Activated gamma-delta T cell treated with anti-CD3 and anti-CD28 coated beads, Interleukin-2, amount 50 U/mL, for 16 hours (primary cell): ENCODE measurements around the gene MCCC2.
"Not testable (repeated sequence)": the region's sequence is repeated elsewhere in the genome, so short reads cannot be mapped to it uniquely, and the experiment has no call there.

Experiments
- DNase-seq: peaks from one replicate; pipeline ENCODE4 v3.0.0-alpha.2; 2020; ENCODE audit warnings: low read depth

The MCCC2 gene

DNA sequence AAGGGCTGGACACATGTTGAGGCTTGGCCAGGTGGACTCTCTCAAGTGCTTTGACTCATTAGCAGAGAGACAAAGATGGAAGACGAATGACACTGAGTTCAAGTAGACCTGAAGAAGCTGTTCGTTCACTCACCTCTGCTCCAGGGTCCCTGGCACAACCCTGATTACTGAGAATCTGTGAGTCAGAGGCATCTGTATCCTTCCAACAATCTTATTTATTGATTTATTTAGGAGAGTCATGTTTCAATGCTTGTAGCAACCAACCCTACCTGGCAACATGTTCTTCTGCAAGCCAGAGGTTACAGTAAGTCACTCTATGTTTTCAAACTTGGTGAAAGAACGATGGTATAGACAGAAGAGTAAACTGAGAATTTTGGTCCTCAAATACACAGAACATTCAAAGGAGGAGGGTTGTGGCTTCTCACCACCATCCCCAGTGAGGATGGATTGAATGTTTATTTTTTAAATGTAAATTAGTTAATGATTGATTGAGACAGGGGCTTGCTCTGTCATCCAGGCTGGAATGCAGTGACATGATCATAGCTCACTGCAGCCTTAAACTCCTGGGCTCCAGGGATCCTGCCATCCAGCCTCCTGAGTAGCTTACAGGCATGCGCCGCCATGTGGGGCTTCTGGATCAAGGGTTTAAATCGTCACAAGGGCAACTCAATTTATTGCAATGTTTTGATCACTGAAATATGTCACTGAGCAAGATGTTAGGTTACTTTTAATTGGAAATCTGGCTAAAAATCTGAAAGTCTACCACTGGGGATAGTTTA lies 76.2 kb downstream of the MCCC2 start:
- DNase-seq = no peak

DNA sequence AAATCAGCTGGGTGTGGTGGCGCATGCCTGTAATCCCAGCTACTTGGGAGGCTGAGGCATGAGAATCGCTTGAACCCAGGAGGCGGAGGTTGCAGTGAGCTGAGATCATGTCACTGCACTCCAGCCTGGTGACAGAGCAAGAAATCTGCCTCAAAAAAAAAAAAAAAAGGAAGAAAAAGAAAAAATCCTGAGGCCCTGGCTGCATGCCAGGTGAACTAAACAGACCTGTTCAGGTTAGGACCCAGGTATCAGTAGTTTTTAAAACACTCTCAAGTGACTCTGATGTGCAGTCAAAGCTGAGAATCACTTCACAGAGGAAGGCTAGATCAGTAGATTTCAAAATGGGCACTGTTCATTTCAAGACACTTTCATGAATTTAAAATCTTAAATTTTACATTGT lies 77.5 kb downstream of the MCCC2 start:
- not testable (repeated sequence) for DNase-seq

DNA sequence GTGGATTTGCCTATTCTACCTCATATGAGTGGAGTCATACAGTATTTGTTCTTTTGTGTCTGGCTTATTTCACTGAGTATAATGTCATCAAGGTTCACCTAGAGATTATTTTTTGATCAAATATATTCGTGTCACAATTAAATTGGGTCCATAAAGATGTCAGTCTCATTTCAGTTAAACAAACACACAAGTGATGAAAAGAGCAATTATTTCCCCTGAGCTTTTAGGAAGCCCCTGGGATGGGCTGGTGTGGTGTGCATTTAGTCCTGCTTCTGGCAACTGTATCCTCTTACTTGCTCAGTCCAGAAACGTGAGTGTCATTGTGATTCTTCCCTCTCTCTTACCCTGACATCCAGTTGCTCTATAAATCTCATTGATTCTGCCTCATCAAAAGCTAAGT lies 79.2 kb downstream of the MCCC2 start:
- no peak for DNase-seq

DNA sequence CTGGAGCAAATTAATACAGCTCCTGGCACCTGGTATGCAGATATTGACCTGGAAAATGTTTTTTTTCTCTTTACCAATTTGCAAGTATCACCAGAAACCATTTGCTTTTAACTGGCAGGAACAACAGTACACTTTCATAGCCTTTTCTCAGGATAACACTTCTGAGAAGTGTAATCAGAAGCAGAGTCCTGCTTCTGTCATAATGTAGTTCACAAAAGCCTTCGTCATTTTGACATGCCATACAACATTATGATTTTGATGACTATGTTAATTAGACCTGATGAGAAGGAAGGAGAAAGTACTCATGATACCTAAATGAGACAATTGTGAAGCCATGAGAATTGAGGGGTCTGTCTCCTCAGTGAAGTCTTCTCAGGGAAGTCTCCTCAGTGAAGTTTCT lies 90.8 kb downstream of the MCCC2 start:
- DNase-seq = no peak

DNA sequence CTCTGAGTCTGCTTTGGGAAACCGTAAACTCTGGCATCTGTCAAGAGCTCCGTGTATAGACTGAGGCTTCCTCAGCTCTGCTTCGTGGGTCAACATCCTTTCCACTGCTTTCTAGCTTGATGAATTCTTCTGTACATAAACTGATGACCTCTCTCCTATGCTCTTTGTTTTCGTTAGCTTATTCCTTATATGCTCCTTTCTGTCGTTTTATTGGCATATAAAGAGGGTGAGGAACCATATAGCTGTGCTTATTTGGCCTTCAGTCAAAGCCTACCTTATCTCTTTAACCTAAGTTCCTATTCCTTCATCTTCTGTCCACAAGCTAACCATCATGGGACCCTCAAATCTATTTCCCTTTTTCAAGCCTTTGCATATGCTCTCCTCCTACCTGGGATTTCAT lies 92.6 kb downstream of the MCCC2 start:
- DNase-seq = no peak

DNA sequence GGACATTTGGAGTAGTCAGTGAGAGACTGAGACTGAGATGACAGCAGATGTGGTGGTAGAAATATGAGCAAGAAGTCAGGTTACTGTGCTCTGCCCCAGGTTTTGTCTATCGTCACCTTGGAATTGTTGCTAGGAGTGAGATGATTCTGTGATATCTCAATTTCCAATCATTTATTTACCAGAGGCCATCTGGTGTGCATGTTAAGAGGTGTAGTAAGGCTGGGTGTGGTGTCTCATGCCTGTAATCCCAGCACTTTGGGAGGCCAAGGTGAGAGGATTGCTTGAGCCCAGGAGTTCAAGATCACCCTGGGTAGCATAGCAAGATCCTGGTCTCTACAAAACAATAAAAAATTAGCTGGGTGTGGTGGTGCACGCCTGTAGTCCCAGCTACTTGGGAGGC lies 93.4 kb downstream of the MCCC2 start:
- DNase-seq = no peak

DNA sequence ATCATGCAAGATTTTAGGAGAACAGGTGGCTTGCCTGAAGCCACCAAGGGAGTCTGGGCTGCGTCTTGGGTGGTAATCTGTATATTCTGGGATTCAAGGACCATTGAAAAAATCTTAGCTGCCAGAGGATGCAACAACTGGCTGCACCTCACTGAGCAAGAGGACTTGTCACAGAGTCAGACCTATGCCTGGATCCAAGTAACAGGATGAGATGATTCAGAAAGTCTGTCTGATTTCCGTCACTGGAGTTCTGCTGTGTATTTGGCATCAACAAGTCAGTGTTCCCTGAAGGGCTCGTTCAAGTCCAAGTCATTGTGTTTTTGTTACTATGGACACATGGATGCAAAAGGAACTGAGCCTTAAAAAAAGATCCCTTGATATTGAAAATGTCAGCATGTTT lies 94.2 kb downstream of the MCCC2 start:
- no peak for DNase-seq

DNA sequence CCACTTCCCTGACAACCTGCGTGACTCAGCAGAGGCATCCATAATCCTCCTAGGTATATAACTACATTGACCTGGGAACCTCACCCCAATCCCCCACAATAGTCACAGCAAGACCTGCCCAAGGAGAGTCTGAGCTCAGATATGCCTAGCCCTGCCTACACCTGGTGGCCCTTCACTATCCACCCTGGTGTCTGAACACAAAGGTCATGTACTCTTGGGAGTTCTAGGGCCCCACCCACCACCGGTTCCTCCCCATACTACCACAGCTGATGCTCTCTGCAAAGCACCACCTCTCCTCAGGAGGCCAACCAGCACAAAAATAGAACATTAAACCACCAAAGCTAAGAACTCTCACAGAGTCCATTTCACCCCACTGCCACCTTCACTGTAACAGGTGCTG lies 97.2 kb downstream of the MCCC2 start:
- no peak for DNase-seq

DNA sequence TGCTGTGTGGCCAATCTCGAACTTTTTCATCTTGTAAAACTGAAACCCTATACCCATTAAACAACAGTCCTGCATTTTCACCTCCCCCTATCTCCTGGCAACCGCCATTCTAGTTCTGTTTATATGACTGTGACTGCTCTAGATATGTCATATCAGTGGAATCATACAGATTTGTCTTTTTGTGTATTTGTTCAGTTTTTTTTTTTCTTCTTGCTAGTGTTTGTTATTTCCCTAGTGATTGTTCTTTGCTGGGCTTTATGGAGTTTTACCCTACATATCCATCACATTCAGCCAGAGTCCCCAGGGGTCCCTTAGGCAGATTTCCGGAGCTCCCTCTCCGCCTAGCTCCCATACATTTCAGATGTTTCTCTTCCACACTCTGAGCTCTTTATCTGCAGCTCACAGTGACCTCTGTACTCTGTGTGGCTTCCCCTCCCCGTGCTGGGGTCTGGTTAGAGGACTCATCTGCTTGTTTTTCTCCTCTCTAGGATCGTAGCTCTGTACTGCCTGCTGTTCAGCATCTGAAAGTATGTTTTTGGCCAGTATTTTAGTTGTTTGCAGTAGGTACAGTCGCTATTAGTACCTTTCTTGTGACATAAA lies 106.8 kb downstream of the MCCC2 start:
- no peak for DNase-seq

DNA sequence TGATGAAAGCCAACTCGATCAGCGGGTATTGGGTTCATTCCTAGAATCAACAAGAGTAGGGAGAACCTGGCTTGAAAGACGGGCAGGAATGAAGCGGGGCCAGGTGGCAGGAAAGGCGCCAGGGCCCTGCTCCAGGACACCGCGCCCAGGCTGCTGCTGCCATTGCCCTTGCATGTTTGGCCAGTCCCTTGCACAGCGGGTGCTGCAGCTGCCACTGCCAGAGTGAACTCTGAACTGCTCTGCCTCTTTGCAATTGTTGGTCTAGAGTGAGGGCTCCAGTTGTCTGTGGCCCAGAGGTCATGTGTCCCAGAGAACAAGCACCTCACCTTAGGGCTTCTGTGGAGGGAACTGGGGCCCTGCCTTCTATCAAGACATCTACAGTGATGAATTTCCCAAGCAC lies 107.9 kb downstream of the MCCC2 start:
- no peak for DNase-seq

DNA sequence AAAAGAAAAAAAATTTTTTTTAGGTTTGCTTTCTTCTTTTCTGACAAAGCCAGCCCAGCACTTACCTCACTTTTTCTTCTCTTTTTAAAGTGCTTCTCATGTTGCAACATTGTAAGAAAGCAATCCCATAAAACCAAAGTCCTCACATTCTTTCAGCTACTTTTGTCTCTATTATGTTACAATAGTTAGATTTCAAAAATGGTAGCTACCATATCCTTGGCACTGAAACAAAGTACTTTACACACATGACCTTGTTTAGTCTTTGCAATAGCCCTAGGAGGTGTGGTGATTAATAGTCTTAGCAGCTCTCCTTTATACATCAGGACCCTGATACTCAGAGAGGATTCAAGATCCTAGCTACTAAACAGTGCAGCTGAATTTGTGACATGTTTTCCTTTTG lies 108.5 kb downstream of the MCCC2 start:
- DNase-seq = no peak

DNA sequence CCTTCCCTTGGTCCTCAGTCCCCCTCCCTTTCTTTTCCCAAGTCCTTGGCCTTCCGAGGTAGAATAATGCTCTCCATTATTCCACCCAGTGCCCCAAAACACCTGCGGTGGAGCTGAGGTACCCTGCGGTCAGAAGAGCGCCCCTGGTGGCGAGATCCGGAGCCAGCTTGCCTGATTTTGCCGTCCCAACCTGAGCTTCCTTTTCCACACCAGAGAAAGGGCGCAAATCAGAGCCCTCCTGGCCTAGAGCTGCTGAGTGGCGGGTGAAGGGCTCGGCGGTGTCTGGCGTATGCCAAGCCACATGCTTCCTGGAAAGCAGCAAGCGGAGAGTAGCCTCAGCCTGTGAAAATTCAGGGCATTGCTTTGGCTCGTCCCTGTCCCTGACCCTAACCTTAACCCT lies 110.8 kb downstream of the MCCC2 start:
- no peak for DNase-seq

DNA sequence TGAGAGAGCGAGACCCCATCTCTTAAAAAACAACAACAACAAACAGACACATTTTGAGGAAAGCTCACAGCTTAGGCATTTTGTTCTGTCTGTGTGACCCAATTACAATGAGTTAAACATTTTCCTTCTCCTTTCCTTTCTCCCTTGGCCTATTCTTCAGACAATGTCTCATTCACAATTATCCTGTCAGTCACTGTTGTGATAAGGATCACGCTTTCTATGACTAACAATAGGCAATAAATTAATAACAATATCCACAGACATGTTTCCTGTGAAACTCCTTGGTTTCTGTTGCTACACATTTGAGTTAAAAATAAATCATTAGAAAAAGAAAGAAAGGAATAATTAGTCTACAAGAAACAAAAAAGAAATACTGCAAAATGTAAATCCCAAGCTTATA lies 112.1 kb downstream of the MCCC2 start:
- DNase-seq = no peak

DNA sequence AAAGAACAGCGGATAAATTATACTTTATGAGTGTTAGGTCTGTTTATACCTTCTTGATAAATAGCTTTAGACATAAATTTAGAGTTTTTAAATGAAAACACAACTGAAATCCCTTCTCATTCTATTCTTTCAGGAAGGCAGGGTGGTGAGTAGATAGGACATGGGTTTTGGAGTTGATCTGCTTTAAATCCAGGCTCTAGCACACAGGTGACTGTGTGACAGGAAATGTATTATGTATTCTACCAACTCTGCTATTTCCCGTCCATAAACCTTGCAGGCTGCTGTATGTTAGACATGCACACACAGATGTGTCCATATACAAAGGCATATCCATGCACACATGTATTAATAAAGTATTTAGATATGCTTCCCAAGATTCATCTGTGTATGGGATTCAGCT lies 112.6 kb downstream of the MCCC2 start:
- DNase-seq = no peak

DNA sequence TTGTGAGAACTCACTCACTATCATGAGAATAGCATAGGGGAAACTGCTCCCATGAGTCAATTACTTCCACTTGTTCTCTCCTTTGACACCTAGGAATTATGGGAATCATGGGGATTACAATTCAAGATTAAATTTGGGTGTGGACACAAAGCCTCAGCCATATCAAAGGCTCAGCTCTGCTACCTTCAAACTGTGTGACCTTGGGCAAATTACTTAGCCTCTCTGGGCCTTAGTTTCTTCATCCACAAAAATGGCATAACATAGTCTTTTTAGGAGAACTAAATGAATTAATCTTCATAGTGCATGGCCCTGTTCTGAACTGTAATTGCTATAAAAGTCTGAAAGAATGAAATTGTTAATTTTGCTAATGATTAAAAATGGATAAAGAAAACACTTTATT lies 113.7 kb downstream of the MCCC2 start:
- DNase-seq = no peak

DNA sequence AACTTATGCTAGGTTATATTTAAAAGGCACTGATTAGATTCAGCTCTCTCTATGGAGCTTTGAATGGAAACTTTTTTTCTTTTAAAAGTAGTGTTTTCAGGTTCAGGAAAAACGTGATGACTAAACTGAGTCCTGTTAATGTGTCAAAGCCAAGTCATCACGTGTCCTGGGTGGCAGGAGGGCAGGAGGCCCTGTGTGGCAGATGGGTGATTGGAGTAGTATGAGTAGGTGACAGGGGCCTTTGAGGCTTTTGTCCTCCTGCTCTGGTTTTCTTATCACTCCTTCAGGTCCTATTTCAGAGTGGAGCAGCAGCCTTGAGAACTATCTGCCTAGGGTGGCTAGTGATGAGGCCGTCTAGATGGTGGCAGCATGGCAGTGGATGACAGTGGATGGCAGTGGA lies 114.3 kb downstream of the MCCC2 start:
- no peak for DNase-seq

DNA sequence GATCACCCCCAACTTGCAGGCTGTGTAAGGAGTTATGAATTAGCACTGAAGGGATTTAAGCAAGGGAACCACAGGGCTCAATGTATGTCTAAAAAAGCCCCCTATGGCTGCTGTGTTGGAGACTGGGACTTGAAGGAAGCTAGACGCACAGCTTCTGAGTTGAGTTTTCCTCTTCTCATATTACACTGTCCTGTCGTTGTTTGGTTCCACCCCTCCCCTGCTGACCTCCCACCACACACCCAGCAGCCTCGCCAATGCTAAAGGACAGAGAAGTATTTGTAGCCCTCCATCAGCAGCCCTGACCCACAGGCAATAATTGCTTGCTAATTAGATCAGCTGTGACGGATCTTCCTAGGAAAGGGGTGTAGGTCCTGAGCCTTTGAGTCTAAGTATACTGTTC lies 116.8 kb downstream of the MCCC2 start:
- DNase-seq = no peak

DNA sequence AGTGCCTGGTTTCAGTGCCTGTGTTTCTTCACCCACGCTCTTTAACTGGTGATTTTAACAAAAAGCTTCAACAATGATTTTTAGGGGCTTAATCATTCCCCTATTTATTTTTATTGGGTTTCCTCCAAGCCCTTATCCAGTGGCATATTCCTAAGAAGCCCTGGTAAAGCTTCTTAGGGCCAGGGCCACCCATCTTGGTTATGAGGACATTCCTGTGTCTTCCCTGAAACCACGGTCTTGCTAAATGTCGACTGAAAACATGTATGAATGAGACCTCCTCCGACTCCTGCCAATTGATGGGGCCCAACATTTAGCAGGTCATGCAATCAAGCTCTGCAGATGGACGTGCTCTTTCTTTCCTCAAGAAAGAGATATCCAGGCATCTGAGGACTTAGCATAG lies 118.3 kb downstream of the MCCC2 start:
- no peak for DNase-seq

DNA sequence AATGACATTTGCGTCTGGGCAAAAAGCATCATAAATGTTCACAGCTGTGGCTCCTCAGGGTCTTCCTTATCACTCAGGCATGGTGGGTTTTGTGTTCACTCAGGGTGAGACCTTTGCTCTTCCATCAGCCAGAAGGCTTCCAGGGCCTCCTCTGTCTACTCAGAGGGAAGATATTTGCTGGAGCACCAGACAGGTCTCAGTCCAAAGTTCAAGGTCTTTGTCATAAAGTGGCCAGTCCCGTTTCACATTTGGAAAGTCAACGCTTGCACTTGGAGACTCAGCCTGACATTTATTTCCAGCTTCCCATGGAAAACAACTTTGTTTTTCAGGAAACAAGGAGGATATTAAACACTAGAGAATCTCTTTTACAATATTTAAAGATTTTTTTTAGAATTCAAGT lies 119.8 kb downstream of the MCCC2 start:
- no peak for DNase-seq
